GM12801 (cell line): ENCODE data around the gene LMX1B.

Source experiments
- TF ChIP-seq, protein P1 (sequence below): IDR thresholded peaks from one replicate; pipeline ENCODE4 v1.5.1; 2011; ENCODE audit warnings: control low read depth; ENCODE audit not compliant: insufficient read length; ENCODE audit errors: extremely low read depth

Gene LMX1B

GRCh38 chr9:126667190-126668055 lies 53.7 kb downstream of the LMX1B start:
- TF ChIP-seq, protein P1, sequence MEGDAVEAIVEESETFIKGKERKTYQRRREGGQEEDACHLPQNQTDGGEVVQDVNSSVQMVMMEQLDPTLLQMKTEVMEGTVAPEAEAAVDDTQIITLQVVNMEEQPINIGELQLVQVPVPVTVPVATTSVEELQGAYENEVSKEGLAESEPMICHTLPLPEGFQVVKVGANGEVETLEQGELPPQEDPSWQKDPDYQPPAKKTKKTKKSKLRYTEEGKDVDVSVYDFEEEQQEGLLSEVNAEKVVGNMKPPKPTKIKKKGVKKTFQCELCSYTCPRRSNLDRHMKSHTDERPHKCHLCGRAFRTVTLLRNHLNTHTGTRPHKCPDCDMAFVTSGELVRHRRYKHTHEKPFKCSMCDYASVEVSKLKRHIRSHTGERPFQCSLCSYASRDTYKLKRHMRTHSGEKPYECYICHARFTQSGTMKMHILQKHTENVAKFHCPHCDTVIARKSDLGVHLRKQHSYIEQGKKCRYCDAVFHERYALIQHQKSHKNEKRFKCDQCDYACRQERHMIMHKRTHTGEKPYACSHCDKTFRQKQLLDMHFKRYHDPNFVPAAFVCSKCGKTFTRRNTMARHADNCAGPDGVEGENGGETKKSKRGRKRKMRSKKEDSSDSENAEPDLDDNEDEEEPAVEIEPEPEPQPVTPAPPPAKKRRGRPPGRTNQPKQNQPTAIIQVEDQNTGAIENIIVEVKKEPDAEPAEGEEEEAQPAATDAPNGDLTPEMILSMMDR = no peak

GRCh38 chr9:126668058-126668457 lies 54.3 kb downstream of the LMX1B start:
- TF ChIP-seq, protein P1 = no peak

DNA sequence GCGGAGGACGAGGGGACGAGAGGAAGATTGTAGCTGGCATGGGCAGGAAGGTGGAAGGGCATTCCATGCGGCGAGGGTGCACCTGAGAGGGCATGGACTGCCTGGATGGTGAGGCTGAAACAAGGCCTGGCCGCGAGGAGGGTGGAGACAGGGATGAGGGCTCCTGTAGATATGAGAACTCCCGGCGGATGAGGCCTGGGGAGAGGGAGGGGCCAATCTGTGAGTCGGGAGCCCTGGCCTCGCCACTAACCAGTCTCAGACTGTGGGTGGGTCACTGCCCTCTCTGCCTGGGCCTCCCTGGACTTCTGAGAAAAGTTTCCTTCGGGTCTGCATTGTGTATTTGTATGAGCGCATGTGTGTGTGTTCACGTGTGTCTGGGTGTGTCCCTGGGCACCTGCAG lies 55.4 kb downstream of the LMX1B start:
- TF ChIP-seq, protein P1 = no peak

DNA sequence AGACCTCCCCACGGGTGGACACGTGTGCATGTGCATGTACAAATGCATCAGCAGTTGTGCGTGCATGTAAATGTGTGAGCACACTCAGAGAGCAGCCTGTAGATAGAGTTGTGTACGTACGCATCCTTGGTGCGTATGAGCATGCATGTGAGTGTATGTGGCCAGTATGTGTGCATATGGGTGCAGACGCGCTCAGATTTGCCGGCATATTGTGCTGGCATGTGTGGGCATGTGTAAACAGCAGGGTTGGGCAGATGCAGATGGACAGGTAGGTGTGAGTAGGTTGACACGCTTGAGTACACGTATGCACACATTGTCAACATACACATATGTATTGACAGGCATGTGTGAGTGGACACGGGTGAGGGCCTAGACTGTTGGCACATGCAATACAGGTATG lies 56.5 kb downstream of the LMX1B start:
- TF ChIP-seq, protein P1 = no peak

GRCh38 chr9:126671381-126671831 lies 57.7 kb downstream of the LMX1B start:
- TF ChIP-seq, protein P1 = no peak

GRCh38 chr9:126671983-126672382 lies 58.3 kb downstream of the LMX1B start:
- TF ChIP-seq, protein P1 = no peak

DNA sequence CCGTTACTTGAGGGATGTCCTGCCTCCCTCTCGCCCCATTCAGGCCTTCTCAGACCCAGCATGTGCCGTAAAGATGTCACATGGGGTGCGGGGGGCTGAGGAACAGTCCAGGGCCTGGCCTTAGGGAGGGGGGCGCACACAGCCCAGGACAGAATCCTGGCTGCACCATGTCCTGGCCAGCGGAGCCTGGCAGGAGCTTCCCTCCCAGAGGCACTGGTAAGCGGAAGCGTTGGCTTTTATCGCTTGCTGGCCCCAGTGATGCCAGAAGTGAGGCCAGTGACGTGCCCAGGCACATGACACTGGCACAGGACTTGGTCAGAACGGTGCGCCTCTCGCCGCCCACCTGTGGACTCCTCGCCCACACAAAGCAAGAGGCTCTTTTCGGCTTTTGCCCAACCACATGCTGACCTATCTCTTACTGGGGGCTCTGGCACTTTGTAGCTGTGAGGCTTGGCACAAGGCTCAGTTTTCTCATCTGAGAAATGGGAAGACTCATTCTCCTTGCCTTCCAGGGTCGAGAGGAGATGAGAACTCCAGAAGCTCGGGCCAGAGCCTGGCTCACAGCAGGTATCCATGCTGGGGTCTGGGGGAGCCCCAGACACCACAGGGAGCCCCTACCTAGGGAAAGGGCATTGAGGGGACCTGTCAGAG lies 59.0 kb downstream of the LMX1B start:
- TF ChIP-seq, protein P1 = no peak
